Kidney (tissue), 14 donors: ENCODE data around the gene THADA. TPM values are rescaled to one million over a fixed set of nuclear protein-coding genes. Genes with fewer than 3 reads are reported as not detected.

Experiments used
- DNase-seq, 5 donors: peaks; one replicate each; pipeline ENCODE4 v3.0.0-alpha.2; 2013 to 2020
- FAIRE-seq: peaks from 2 replicates; lab custom pipeline; 2012; peaks lifted over from hg19 to GRCh38; lab: Jason Lieb, UNC
- H3K27ac ChIP-seq, 2 donors: one replicate each; pipeline ENCODE4 v1.7.0; 2013; ENCODE audit warnings: low read depth in 2 of 2, low read length in 2 of 2, inconsistent platforms in 1 of 2
- H3K27me3 ChIP-seq: one replicate; pipeline ENCODE4 v1.7.1; 2013; ENCODE audit warnings: low read length, inconsistent platforms; ENCODE audit not compliant: control insufficient read depth, insufficient read depth
- H3K36me3 ChIP-seq, 3 donors: one replicate each; pipeline versions ENCODE4 v1.7.0 to v1.7.1; 2013; ENCODE audit warnings: low read length in 3 of 3, control low read depth in 1 of 3, inconsistent platforms in 1 of 3; ENCODE audit not compliant: insufficient read depth in 3 of 3, control insufficient read depth in 2 of 3
- H3K4me1 ChIP-seq, 3 donors: one replicate each; pipeline versions ENCODE4 v1.7.0 to v1.7.1; 2013; ENCODE audit warnings: low read length in 3 of 3, inconsistent platforms in 1 of 3, low read depth in 1 of 3; ENCODE audit not compliant: control insufficient read depth in 2 of 3, insufficient read depth in 2 of 3
- H3K4me3 ChIP-seq, 3 donors: one replicate each; pipeline versions ENCODE4 v1.7.0 to v1.8.1; 2013; ENCODE audit warnings: low read length in 3 of 3, control low read depth in 1 of 3, inconsistent platforms in 1 of 3
- H3K9ac ChIP-seq, 3 donors: one replicate each; pipeline versions ENCODE4 v1.7.0 to v1.7.1; 2013; ENCODE audit warnings: low read length in 3 of 3, control low read depth in 1 of 3, inconsistent platforms in 1 of 3
- H3K9me3 ChIP-seq, 3 donors: one replicate each; pipeline versions ENCODE4 v1.7.0 to v1.7.1; 2013; ENCODE audit warnings: low read length in 3 of 3, control low read depth in 1 of 3, inconsistent platforms in 1 of 3; ENCODE audit not compliant: control insufficient read depth in 2 of 3, insufficient read depth in 1 of 3
- CTCF ChIP-seq: IDR thresholded peaks from 3 replicates; pipeline ENCODE4 v1.5.1; 2012; ENCODE audit warnings: mild to moderate bottlenecking, moderate library complexity, borderline replicate concordance; ENCODE audit not compliant: insufficient read depth; ENCODE audit errors: extremely low read depth
- intact Hi-C: fragments of 100-400 bp; cut with DNase I; formaldehyde crosslinking; loops from one replicate; pipeline ENCODE4 v1.11.1; 2022
- polyA plus RNA-seq: library from polyadenylated mRNA; stranded (reverse); fragments of 350-450 nt; fragmentation: Illumina TruSeq; extraction: RNeasy Lipid Tissue Mini Kit (QIAGEN cat#74804); gene quantifications from one replicate; pipeline ENCODE4 v1.2.3, GENCODE V29; 2014; ENCODE audit warnings: low read depth, low replicate concordance; ENCODE audit not compliant: insufficient read depth
- total RNA-seq: library from RNA; stranded (reverse); fragmentation: NEBNext Ultra II Directional; extraction: Animal tissue kit (Norgen Biotek cat#: 25700); gene quantifications from one replicate; pipeline ENCODE4 v1.2.1, GENCODE V29; 2021
- donor health status: control.
- donor health status: control.
- donor health status: control.
- donor health status: control.
- donor health status: control.
- donor health status: DM: yes; HTN: yes; CAD: no.
- donor health status: Normal renal cell carcinoma (clear cell type).

Gene THADA
- total and polyA plus RNA-seq, 2 donors from 2014 or later, result 21.4 to 45.1 TPM

- FAIRE-seq (no peak), DNase-seq (no peak)
- H3K27ac ChIP-seq, result no peak overlapping the region
- no peaks in the 10 kb centered on the region for H3K36me3 ChIP-seq
- no peaks in the 10 kb centered on the region for H3K27me3 ChIP-seq
- intact Hi-C loops, result no loop called here
- no peaks in the 10 kb centered on the region for H3K9me3 ChIP-seq
- no peak overlapping the region for H3K9ac ChIP-seq
- H3K4me1 ChIP-seq, result peaks cover 0 to 11% (median 9%) of the 10 kb centered on the region in 3 donors
- TF ChIP-seq CTCF, result no peak
- no peak overlapping the region for H3K4me3 ChIP-seq
Observed at GRCh38 chr2:43321446-43321845, 274.4 kb downstream of the THADA start.

- Histone ChIP-seq H3K4me1 (peaks cover 0 to 12% (median 7%) of the 10 kb centered on the region in 3 donors), H3K9me3 (no peaks in the 10 kb centered on the region), H3K27ac (no peak overlapping the region), H3K4me3 (no peak overlapping the region), H3K27me3 (no peaks in the 10 kb centered on the region), H3K36me3 (peaks cover 0 to 2% (median 0%) of the 10 kb centered on the region in 3 donors), H3K9ac (no peak overlapping the region)
- intact Hi-C loops, result no loop called here
- TF ChIP-seq CTCF, result no peak
- FAIRE-seq, result no peak
- DNase-seq, result no peak
Observed at GRCh38 chr2:43319541-43319940, 276.3 kb downstream of the THADA start.

GRCh38 chr2:43318791-43319190 is 277.0 kb downstream of the THADA start:
- Histone ChIP-seq H3K9ac (no peak overlapping the region), H3K9me3 (no peaks in the 10 kb centered on the region), H3K4me1 (peaks cover 0 to 15% (median 4%) of the 10 kb centered on the region in 3 donors), H3K27me3 (no peaks in the 10 kb centered on the region), H3K27ac (no peak overlapping the region), H3K36me3 (peaks cover 0 to 2% (median 0%) of the 10 kb centered on the region in 3 donors), H3K4me3 (no peak overlapping the region)
- no peak for TF ChIP-seq CTCF
- DNase-seq, result no peak
- intact Hi-C loops, result no loop called here
- no peak for FAIRE-seq

- no peak overlapping the region for H3K9ac ChIP-seq
- peaks cover 0 to 2% (median 0%) of the 10 kb centered on the region in 3 donors for H3K36me3 ChIP-seq
- no peaks in the 10 kb centered on the region for H3K9me3 ChIP-seq
- intact Hi-C loops, result no loop called here
- H3K4me1 ChIP-seq, result peaks cover 6 to 25% (median 9%) of the 10 kb centered on the region in 3 donors
- H3K27ac ChIP-seq, result no peak overlapping the region
- TF ChIP-seq CTCF, result no peak
- H3K4me3 ChIP-seq, result no peak overlapping the region
- H3K27me3 ChIP-seq, result no peaks in the 10 kb centered on the region
- FAIRE-seq (no peak), DNase-seq (no peak)
Observed at GRCh38 chr2:43317680-43318079, 278.2 kb downstream of the THADA start.
